ENCODE results near the gene UBE2N.
A peak's percentile ranks its signal among the peaks of the same experiment; 100 is the strongest.

UBE2N gene

DNA sequence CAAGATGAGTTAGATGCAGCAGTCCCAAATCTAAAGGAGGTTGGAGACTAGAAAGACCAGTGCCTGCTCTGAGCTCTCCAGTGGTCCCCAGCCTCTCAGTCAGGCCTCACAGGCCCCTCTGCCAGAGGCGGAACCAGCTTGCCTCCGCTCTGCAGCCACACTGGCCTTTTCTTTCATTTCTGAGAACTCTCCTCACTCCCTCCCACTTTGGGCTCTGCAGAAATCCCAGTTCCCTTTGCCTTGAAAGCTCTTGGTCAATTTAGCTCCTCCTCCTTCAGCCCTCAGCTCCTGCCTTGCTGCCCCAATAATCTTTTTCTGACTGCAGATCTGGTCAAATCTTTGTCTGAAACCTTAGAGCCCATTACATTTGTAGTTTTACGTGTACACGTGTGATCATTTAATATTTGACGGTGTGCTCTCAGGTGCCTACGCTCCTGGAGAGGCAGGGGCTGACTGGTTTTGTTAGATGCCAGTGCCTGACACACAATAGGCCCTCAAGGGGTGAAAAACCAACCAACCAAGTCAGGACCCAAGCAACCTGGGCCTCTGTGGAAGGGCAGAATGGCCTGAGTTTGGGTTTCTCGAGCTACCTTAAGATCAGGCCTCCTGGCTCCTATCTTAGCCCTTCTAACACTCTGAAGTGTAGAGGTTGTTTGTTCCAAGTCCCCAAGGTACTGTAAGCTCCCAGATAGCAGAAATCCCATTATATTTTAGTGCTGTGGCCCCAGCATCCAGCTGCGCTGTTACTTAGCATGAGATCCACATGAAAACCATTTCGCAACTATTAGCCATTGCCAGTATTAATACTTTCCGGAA, 65.1 kb downstream of the UBE2N start:
- H3K27ac ChIP-seq (ENCODE audit: low read depth, low read length), result peak overlapping the region; percentile 68
- H3K27me3 ChIP-seq (ENCODE audit: control insufficient read depth in 1 of 2, insufficient read depth in 2 of 2, low read length in 2 of 2), result no peaks in the 10 kb centered on the region
- peaks cover 23% of the 10 kb centered on the region for H3K4me1 ChIP-seq (ENCODE audit: insufficient read depth, low read length)
- H3K4me3 ChIP-seq (ENCODE audit: low read depth in 1 of 2, low read length in 2 of 2), result peak overlapping the region; percentile 45 to 82
- H3K9me3 ChIP-seq (ENCODE audit: low read length), result no peaks in the 10 kb centered on the region
- H3K36me3 ChIP-seq (ENCODE audit: insufficient read depth, low read length), result no peaks in the 10 kb centered on the region
- peak overlapping the region; percentile 29 for H3K9ac ChIP-seq (ENCODE audit: low read length)

- no peaks in the 10 kb centered on the region for H3K36me3 ChIP-seq (ENCODE audit: insufficient read depth, low read length)
- H3K9ac ChIP-seq (ENCODE audit: low read length), result no peak overlapping the region
- H3K27me3 ChIP-seq (ENCODE audit: control insufficient read depth in 1 of 2, insufficient read depth in 2 of 2, low read length in 2 of 2), result no peaks in the 10 kb centered on the region
- no peak overlapping the region for H3K27ac ChIP-seq (ENCODE audit: low read depth, low read length)
- H3K4me3 ChIP-seq (ENCODE audit: low read depth in 1 of 2, low read length in 2 of 2), result peak overlapping the region in 1 of 2 donors; percentile 82
- peaks cover 16% of the 10 kb centered on the region for H3K4me1 ChIP-seq (ENCODE audit: insufficient read depth, low read length)
- no peaks in the 10 kb centered on the region for H3K9me3 ChIP-seq (ENCODE audit: low read length)
These were observed 65.8 kb downstream of the UBE2N start for GRCh38 chr12:93375906-93376305.

DNA sequence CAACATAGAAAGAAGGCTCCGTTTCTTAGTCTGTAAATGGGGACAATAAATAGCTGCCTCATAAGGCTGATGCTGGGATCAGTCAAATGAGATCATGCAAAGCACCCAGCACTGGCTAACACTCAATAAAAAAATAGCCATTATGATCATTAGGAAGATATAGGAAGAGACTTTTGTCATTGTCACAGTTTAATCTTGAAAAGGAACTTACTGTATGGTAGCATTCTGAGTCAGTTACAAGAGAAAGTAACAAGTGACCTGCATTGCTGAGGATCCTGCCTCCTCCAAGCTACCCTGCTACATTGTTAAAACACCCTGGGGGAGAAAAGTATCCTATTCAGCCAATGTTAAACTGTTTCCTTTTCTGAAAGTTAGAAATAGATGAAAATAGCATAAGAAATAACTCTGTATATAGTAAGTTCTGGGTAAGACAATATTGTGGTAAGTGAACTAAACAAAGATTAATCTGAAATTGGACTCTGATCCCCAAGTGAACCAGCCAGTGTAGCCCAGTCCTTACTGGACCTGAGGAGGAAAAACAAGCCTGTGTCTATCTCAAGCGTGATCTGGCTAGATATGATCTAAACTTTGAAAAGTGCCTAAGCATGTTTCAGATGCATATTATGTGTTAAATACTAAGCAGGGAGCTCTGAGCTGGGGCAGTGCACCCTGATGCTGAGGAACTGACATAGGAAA, 67.6 kb downstream of the UBE2N start:
- H3K9me3 ChIP-seq (ENCODE audit: low read length), result no peaks in the 10 kb centered on the region
- H3K36me3 ChIP-seq (ENCODE audit: insufficient read depth, low read length), result no peaks in the 10 kb centered on the region
- no peak overlapping the region for H3K27ac ChIP-seq (ENCODE audit: low read depth, low read length)
- peaks cover 6% of the 10 kb centered on the region for H3K4me1 ChIP-seq (ENCODE audit: insufficient read depth, low read length)
- no peaks in the 10 kb centered on the region for H3K27me3 ChIP-seq (ENCODE audit: control insufficient read depth in 1 of 2, insufficient read depth in 2 of 2, low read length in 2 of 2)
- H3K9ac ChIP-seq (ENCODE audit: low read length), result no peak overlapping the region
- H3K4me3 ChIP-seq (ENCODE audit: low read depth in 1 of 2, low read length in 2 of 2), result no peak overlapping the region

DNA sequence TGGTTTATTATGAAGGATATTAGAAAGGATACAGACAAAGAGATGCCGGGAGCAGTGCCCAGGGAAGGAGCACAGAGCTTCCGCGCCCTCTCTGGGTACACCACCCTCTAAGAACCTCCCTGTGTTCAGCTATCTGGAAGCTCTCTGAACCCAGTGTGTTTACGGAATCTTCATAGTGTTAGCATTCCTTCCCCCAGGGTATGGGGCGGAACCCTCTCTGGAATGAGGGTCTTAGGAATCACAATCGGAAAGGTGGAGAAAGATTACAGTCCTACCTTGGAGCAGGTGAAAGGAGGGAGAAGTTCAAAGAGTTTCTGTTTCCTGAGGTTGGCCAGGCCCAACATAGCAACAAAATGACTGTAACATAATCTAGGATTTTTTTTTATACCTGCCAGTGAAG, 70.8 kb downstream of the UBE2N start:
- Histone ChIP-seq H3K27me3 (ENCODE audit: control insufficient read depth in 1 of 2, insufficient read depth in 2 of 2, low read length in 2 of 2) (no peaks in the 10 kb centered on the region), H3K36me3 (ENCODE audit: insufficient read depth, low read length) (no peaks in the 10 kb centered on the region), H3K27ac (ENCODE audit: low read depth, low read length) (no peak overlapping the region), H3K9ac (ENCODE audit: low read length) (no peak overlapping the region), H3K4me1 (ENCODE audit: insufficient read depth, low read length) (no peaks in the 10 kb centered on the region), H3K4me3 (ENCODE audit: low read depth in 1 of 2, low read length in 2 of 2) (no peak overlapping the region), H3K9me3 (ENCODE audit: low read length) (no peaks in the 10 kb centered on the region)

DNA sequence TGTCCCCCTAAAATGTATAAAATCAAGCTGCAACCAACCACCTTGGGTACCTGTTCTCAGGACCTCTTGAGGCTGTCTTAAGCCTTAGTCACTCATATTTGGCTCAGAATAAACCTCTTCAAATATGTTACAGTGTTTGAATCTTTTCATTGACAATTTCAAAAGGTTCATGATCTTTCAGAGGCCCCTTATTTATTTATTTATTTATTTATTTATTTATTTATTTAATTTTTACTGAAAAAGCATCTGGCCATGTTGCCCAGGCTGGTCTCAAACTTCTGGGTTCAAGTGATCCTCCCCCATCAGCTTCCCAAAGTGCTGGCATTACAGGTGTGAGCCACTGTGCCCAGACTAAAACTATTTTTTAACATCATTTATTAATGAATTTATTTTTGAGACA, 72.2 kb downstream of the UBE2N start:
- Histone ChIP-seq H3K9me3 (ENCODE audit: low read length) (no peaks in the 10 kb centered on the region), H3K4me1 (ENCODE audit: insufficient read depth, low read length) (no peaks in the 10 kb centered on the region), H3K36me3 (ENCODE audit: insufficient read depth, low read length) (no peaks in the 10 kb centered on the region), H3K27ac (ENCODE audit: low read depth, low read length) (no peak overlapping the region), H3K4me3 (ENCODE audit: low read depth in 1 of 2, low read length in 2 of 2) (no peak overlapping the region), H3K9ac (ENCODE audit: low read length) (no peak overlapping the region), H3K27me3 (ENCODE audit: control insufficient read depth in 1 of 2, insufficient read depth in 2 of 2, low read length in 2 of 2) (no peaks in the 10 kb centered on the region)

DNA sequence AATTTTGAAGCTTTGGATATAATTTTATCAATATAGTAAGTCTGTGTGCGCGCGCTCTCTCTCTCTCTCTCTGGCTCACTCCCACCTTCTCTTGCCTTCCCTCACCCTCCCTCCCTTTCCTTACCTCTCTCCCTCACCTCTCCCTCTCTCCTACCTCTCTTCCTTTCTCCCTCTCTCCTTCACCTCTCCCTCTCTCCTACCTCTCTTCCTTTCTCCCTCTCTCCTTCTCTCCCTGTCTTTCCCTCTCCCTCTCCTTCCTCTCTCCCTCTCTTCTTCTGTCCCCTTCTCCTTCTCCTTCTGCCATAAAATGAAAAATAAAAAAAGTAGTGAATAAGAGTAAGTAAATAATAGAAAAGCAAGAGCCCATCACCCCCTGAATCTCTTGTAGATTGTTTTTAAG, 73.0 kb downstream of the UBE2N start:
- Histone ChIP-seq H3K27ac (ENCODE audit: low read depth, low read length) (no peak overlapping the region), H3K9ac (ENCODE audit: low read length) (no peak overlapping the region), H3K4me3 (ENCODE audit: low read depth in 1 of 2, low read length in 2 of 2) (no peak overlapping the region), H3K9me3 (ENCODE audit: low read length) (no peaks in the 10 kb centered on the region), H3K27me3 (ENCODE audit: control insufficient read depth in 1 of 2, insufficient read depth in 2 of 2, low read length in 2 of 2) (no peaks in the 10 kb centered on the region), H3K36me3 (ENCODE audit: insufficient read depth, low read length) (no peaks in the 10 kb centered on the region), H3K4me1 (ENCODE audit: insufficient read depth, low read length) (no peaks in the 10 kb centered on the region)

- no peaks in the 10 kb centered on the region for H3K36me3 ChIP-seq (ENCODE audit: insufficient read depth, low read length)
- no peaks in the 10 kb centered on the region for H3K9me3 ChIP-seq (ENCODE audit: low read length)
- H3K4me1 ChIP-seq (ENCODE audit: insufficient read depth, low read length), result no peaks in the 10 kb centered on the region
- no peaks in the 10 kb centered on the region for H3K27me3 ChIP-seq (ENCODE audit: control insufficient read depth in 1 of 2, insufficient read depth in 2 of 2, low read length in 2 of 2)
- H3K9ac ChIP-seq (ENCODE audit: low read length), result no peak overlapping the region
- H3K4me3 ChIP-seq (ENCODE audit: low read depth in 1 of 2, low read length in 2 of 2), result no peak overlapping the region
- no peak overlapping the region for H3K27ac ChIP-seq (ENCODE audit: low read depth, low read length)
These were observed 75.3 kb downstream of the UBE2N start for GRCh38 chr12:93366422-93366821.

DNA sequence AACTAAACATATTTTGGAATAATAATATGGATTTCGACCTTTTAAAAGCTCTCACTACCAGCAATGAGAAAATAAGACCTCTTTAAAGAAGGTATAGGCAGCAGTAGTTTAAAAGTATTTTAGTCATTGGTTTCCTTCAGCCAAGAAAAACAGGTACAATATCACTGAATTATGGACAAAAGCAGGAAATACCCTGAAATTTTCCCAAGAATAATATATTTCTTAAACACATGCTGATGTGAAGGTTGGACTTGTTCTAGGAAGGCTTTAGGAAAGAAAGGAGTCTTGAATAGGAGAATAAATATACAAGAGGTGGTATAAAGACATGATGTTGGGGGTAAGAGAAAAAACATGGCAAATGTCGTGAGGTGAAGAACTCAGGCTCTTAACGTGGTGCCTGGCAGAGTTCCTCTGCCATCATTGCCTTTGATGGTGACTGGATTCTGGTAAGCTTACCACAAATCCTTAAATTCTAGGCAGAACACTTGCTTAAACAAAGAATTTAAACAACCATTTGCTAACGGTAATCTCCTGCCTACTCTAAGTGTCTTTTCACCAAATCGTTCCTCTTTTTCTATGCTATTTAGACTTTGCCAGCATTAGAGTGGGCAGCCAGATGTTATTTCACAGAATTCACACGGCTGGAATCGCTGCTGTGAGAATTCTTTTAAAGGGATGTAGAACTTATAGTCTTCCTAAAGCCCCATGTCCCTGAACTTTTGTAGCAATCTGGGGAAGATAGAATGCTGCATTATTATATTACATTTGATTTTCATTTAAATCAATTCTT, 75.9 kb downstream of the UBE2N start:
- no peaks in the 10 kb centered on the region for H3K36me3 ChIP-seq (ENCODE audit: insufficient read depth, low read length)
- H3K9ac ChIP-seq (ENCODE audit: low read length), result no peak overlapping the region
- no peaks in the 10 kb centered on the region for H3K9me3 ChIP-seq (ENCODE audit: low read length)
- no peaks in the 10 kb centered on the region for H3K4me1 ChIP-seq (ENCODE audit: insufficient read depth, low read length)
- no peak overlapping the region for H3K27ac ChIP-seq (ENCODE audit: low read depth, low read length)
- H3K4me3 ChIP-seq (ENCODE audit: low read depth in 1 of 2, low read length in 2 of 2), result no peak overlapping the region
- no peaks in the 10 kb centered on the region for H3K27me3 ChIP-seq (ENCODE audit: control insufficient read depth in 1 of 2, insufficient read depth in 2 of 2, low read length in 2 of 2)

DNA sequence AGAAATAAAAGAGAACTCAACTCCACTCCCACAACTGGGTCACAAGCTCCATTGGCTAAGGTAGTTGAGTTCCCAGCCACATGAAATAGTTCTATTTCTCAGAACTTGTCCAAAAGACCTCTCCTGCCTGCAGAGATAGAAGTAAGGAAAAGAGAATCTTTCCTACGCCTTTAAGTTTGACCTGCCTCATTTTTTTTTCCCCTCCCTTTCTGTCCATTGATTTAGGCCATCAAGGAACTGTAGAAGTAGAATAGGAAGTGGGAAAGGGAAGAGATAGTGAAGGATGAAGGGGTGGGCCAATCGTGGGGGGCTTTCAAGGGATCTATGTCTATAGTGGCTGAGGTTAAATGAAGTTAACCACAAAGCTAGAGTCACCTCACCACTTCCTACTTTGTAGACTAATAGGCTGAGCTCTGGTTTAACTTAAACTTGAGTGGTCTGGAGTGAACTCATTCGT, 77.9 kb downstream of the UBE2N start:
- Histone ChIP-seq H3K4me3 (ENCODE audit: low read depth in 1 of 2, low read length in 2 of 2) (no peak overlapping the region), H3K4me1 (ENCODE audit: insufficient read depth, low read length) (no peaks in the 10 kb centered on the region), H3K27me3 (ENCODE audit: control insufficient read depth in 1 of 2, insufficient read depth in 2 of 2, low read length in 2 of 2) (no peaks in the 10 kb centered on the region), H3K9me3 (ENCODE audit: low read length) (no peaks in the 10 kb centered on the region), H3K36me3 (ENCODE audit: insufficient read depth, low read length) (no peaks in the 10 kb centered on the region), H3K27ac (ENCODE audit: low read depth, low read length) (no peak overlapping the region), H3K9ac (ENCODE audit: low read length) (no peak overlapping the region)

DNA sequence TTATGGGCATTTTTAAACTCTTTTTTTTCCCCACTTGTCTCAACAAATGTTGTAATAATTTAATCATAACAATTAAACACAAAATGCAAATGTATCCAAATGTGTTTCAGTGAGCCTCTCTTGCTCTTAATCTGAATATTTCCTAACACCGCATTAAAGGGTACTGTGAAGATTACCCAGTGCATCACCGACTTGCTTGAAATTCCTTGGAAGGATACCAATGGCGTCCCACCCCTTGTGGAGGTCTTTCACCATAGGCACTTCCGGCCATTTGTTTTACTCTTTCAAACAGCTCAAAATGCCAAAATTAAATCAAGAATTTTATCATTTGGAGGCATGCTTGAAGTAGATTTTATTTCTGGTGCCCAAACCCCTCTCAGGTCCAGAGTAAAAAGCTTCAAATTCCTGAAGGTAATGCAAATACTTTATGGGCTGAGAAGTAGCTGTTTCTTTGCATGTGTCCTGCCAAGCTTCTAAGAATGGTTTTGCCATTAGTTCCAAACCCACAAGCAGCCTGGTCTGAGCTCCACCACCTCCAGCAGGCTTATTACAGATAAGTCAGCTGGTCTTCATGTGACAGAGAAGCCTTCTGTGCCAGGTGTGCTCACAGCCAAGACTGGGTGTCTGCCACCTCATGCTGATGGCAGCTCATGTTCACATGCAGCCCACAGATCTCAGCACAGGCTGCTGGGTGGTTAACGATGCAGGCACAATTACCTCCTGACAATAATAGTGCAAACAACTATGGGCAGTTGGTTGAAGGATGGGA, 80.4 kb downstream of the UBE2N start:
- Histone ChIP-seq H3K4me3 (ENCODE audit: low read depth in 1 of 2, low read length in 2 of 2) (no peak overlapping the region), H3K36me3 (ENCODE audit: insufficient read depth, low read length) (no peaks in the 10 kb centered on the region), H3K27ac (ENCODE audit: low read depth, low read length) (no peak overlapping the region), H3K27me3 (ENCODE audit: control insufficient read depth in 1 of 2, insufficient read depth in 2 of 2, low read length in 2 of 2) (no peaks in the 10 kb centered on the region), H3K4me1 (ENCODE audit: insufficient read depth, low read length) (no peaks in the 10 kb centered on the region), H3K9ac (ENCODE audit: low read length) (no peak overlapping the region), H3K9me3 (ENCODE audit: low read length) (no peaks in the 10 kb centered on the region)

- Histone ChIP-seq H3K4me1 (ENCODE audit: insufficient read depth, low read length) (no peaks in the 10 kb centered on the region), H3K9ac (ENCODE audit: low read length) (no peak overlapping the region), H3K27me3 (ENCODE audit: control insufficient read depth in 1 of 2, insufficient read depth in 2 of 2, low read length in 2 of 2) (no peaks in the 10 kb centered on the region), H3K27ac (ENCODE audit: low read depth, low read length) (no peak overlapping the region), H3K4me3 (ENCODE audit: low read depth in 1 of 2, low read length in 2 of 2) (no peak overlapping the region), H3K9me3 (ENCODE audit: low read length) (no peaks in the 10 kb centered on the region), H3K36me3 (ENCODE audit: insufficient read depth, low read length) (no peaks in the 10 kb centered on the region)
These were observed 81.1 kb downstream of the UBE2N start for GRCh38 chr12:93360688-93361087.
